Measurements from ENCODE around the gene RBM12. TPM values are rescaled to one million over a fixed set of nuclear protein-coding genes. Genes with fewer than 3 reads are reported as not detected.

RBM12 gene
- total RNA-seq, 1 experiment from 2014 or later, result 125 TPM

- POLR2A ChIA-PET, result no interaction called here
- no peaks in the 10 kb centered on the region for H3K27me3 Mint-ChIP-seq (ENCODE audit: low read depth)
- no peak overlapping the region for H3K27ac Mint-ChIP-seq
- TF ChIP-seq ARID4B (CRISPR knock-in tag; IDR thresholded peaks at IDR 0.05; ENCODE audit: borderline replicate concordance), result no peak
- TF ChIP-seq NFE2L1 (CRISPR knock-in tag; IDR thresholded peaks at IDR 0.05), result no peak
- TF ChIP-seq, protein P1, sequence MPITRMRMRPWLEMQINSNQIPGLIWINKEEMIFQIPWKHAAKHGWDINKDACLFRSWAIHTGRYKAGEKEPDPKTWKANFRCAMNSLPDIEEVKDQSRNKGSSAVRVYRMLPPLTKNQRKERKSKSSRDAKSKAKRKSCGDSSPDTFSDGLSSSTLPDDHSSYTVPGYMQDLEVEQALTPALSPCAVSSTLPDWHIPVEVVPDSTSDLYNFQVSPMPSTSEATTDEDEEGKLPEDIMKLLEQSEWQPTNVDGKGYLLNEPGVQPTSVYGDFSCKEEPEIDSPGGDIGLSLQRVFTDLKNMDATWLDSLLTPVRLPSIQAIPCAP (CRISPR knock-in tag; IDR thresholded peaks at IDR 0.05), result no peak
- TF ChIP-seq, protein P2, sequence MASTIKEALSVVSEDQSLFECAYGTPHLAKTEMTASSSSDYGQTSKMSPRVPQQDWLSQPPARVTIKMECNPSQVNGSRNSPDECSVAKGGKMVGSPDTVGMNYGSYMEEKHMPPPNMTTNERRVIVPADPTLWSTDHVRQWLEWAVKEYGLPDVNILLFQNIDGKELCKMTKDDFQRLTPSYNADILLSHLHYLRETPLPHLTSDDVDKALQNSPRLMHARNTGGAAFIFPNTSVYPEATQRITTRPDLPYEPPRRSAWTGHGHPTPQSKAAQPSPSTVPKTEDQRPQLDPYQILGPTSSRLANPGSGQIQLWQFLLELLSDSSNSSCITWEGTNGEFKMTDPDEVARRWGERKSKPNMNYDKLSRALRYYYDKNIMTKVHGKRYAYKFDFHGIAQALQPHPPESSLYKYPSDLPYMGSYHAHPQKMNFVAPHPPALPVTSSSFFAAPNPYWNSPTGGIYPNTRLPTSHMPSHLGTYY (CRISPR knock-in tag; IDR thresholded peaks at IDR 0.05), result no peak
- no peak for TF ChIP-seq EMX1 (CRISPR knock-in tag; IDR thresholded peaks at IDR 0.05)
- no peak for TF ChIP-seq CREM (CRISPR knock-in tag; IDR thresholded peaks at IDR 0.05)
- TF ChIP-seq RORB (CRISPR knock-in tag; IDR thresholded peaks at IDR 0.05), result no peak
- no peak for TF ChIP-seq ATF1 (CRISPR knock-in tag; IDR thresholded peaks at IDR 0.05)
- TF ChIP-seq, protein P3, sequence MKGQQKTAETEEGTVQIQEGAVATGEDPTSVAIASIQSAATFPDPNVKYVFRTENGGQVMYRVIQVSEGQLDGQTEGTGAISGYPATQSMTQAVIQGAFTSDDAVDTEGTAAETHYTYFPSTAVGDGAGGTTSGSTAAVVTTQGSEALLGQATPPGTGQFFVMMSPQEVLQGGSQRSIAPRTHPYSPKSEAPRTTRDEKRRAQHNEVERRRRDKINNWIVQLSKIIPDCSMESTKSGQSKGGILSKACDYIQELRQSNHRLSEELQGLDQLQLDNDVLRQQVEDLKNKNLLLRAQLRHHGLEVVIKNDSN (CRISPR knock-in tag; IDR thresholded peaks at IDR 0.05), result no peak
- TF ChIP-seq, protein P4, sequence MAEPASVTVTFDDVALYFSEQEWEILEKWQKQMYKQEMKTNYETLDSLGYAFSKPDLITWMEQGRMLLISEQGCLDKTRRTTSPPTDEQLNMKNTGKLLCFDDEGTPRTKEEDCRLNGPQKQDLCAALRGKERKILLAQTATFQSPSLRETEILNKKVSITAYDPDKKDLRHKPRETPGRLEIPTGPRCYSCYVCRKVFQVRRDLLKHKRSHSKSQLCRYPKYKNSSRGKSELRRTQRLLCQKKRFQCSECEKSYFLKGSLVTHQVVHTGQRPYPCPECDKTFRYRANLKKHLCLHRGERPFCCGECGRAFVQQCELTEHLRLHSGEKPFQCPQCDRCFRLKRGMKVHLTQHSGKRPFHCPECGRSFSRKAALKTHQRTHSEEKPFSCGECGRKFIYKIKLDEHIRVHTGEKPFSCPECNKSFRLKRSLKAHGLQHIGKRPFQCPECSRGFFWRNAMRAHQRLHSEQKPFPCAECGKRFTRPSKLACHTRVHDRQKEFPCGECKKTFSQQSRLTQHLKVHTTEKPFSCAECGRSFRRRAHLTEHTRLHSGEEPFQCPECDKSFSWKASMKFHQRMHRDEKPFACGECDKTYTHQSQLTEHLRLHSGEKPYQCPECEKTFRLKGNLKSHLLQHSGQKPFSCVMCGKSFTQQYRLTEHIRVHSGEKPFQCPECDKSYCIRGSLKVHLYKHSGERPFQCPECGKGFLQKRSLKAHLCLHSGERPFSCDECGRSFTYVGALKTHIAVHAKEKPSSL (CRISPR knock-in tag; conservative IDR thresholded peaks at IDR 0.05), result no peak
- no peak for TF ChIP-seq NR2C2 (CRISPR knock-in tag; IDR thresholded peaks at IDR 0.05)
- TF ChIP-seq, protein P5, sequence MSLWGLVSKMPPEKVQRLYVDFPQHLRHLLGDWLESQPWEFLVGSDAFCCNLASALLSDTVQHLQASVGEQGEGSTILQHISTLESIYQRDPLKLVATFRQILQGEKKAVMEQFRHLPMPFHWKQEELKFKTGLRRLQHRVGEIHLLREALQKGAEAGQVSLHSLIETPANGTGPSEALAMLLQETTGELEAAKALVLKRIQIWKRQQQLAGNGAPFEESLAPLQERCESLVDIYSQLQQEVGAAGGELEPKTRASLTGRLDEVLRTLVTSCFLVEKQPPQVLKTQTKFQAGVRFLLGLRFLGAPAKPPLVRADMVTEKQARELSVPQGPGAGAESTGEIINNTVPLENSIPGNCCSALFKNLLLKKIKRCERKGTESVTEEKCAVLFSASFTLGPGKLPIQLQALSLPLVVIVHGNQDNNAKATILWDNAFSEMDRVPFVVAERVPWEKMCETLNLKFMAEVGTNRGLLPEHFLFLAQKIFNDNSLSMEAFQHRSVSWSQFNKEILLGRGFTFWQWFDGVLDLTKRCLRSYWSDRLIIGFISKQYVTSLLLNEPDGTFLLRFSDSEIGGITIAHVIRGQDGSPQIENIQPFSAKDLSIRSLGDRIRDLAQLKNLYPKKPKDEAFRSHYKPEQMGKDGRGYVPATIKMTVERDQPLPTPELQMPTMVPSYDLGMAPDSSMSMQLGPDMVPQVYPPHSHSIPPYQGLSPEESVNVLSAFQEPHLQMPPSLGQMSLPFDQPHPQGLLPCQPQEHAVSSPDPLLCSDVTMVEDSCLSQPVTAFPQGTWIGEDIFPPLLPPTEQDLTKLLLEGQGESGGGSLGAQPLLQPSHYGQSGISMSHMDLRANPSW (CRISPR knock-in tag; conservative IDR thresholded peaks at IDR 0.05; ENCODE audit: low read depth), result no peak
- no peak for TF ChIP-seq NFYB (CRISPR knock-in tag; conservative IDR thresholded peaks at IDR 0.05; ENCODE audit: low read depth)
- TF ChIP-seq USF2 (CRISPR knock-in tag; IDR thresholded peaks at IDR 0.05), result no peak
- no peak for TF ChIP-seq ZNF121 (CRISPR knock-in tag; IDR thresholded peaks at IDR 0.05)
- TF ChIP-seq, protein P6, sequence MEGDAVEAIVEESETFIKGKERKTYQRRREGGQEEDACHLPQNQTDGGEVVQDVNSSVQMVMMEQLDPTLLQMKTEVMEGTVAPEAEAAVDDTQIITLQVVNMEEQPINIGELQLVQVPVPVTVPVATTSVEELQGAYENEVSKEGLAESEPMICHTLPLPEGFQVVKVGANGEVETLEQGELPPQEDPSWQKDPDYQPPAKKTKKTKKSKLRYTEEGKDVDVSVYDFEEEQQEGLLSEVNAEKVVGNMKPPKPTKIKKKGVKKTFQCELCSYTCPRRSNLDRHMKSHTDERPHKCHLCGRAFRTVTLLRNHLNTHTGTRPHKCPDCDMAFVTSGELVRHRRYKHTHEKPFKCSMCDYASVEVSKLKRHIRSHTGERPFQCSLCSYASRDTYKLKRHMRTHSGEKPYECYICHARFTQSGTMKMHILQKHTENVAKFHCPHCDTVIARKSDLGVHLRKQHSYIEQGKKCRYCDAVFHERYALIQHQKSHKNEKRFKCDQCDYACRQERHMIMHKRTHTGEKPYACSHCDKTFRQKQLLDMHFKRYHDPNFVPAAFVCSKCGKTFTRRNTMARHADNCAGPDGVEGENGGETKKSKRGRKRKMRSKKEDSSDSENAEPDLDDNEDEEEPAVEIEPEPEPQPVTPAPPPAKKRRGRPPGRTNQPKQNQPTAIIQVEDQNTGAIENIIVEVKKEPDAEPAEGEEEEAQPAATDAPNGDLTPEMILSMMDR (IDR thresholded peaks at IDR 0.05), result no peak
- no peak for TF ChIP-seq ZNF416 (CRISPR knock-in tag; IDR thresholded peaks at IDR 0.05)
- no peak for TF ChIP-seq ZNF219 (CRISPR knock-in tag; IDR thresholded peaks at IDR 0.05; ENCODE audit: borderline replicate concordance)
- H3K9me3 Mint-ChIP-seq, result no peaks in the 10 kb centered on the region
- H3K4me3 Mint-ChIP-seq, result no peak overlapping the region
- DNase-seq (ENCODE audit: low spot score) (no peak), ATAC-seq (no peak)
- CTCF ChIA-PET, result interaction anchor here (1.0 kb wide), 1 partner anchor 13 kb away, joined by 3 read pairs; no protein-coding TSS in a partner anchor
- peaks cover 13% of the 10 kb centered on the region for H3K36me3 Mint-ChIP-seq
- peaks cover 15% of the 10 kb centered on the region for H3K4me1 Mint-ChIP-seq
Measured at GRCh38 chr20:35654415-35654814, 10.3 kb downstream of the RBM12 start.
